Esophagus muscularis mucosa (tissue), 4 donors: ENCODE data around the gene DUSP7.

Experiments
- EP300 ChIP-seq: sonication (generic); formaldehyde crosslinking; IDR thresholded peaks from one replicate; pipeline ENCODE4 v1.6.1; 2017; ENCODE audit warnings: antibody characterized with exemption
- POLR2A ChIP-seq: fragments of 450-650 bp; IDR thresholded peaks from one replicate; pipeline ENCODE4 v1.6.1; 2017; ENCODE audit warnings: antibody characterized with exemption, moderate library complexity, mild to moderate bottlenecking, low read depth
- POLR2AphosphoS5 ChIP-seq, 2 donors: sonication (generic); formaldehyde crosslinking; IDR thresholded peaks; one replicate each; pipeline ENCODE4 v1.6.1; 2017; ENCODE audit warnings: antibody characterized with exemption in 2 of 2
- TF ChIP-seq, protein P1 (sequence below), 3 experiments: fragments of 200-600 bp in 2 of 3; fragments of 450-650 bp in 1 of 3; sonication (generic) in 2 of 3; IDR thresholded peaks; one replicate each; pipeline ENCODE4 v1.5.1; 2017 to 2019; ENCODE audit warnings: antibody characterized with exemption in 3 of 3, mild to moderate bottlenecking in 2 of 3, moderate library complexity in 1 of 3

DNA sequence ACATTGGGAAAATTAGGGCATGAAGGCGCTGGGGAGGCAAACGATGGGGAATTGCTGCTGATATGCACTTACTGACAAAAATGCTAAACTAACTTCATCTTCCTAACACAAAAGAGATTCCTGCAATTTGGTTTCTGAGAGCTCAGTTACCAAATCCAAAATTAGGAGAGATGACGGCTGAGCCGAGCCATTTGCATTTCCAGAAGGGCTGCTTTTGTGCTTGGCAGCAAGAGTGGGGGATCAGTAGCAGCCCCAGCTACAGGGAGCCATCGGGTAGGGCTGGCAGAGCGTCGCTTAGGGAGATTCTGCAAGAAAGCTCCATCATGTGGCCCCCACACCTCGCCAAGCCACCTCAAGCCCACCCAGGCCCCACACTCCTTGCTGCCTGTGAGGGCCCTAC, 16.1 kb upstream of the DUSP7 start:
- TF ChIP-seq, protein P1, sequence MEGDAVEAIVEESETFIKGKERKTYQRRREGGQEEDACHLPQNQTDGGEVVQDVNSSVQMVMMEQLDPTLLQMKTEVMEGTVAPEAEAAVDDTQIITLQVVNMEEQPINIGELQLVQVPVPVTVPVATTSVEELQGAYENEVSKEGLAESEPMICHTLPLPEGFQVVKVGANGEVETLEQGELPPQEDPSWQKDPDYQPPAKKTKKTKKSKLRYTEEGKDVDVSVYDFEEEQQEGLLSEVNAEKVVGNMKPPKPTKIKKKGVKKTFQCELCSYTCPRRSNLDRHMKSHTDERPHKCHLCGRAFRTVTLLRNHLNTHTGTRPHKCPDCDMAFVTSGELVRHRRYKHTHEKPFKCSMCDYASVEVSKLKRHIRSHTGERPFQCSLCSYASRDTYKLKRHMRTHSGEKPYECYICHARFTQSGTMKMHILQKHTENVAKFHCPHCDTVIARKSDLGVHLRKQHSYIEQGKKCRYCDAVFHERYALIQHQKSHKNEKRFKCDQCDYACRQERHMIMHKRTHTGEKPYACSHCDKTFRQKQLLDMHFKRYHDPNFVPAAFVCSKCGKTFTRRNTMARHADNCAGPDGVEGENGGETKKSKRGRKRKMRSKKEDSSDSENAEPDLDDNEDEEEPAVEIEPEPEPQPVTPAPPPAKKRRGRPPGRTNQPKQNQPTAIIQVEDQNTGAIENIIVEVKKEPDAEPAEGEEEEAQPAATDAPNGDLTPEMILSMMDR (IDR thresholded peaks at IDR 0.05): no peak
- TF ChIP-seq EP300 (no peak), POLR2AphosphoS5 (IDR thresholded peaks at IDR 0.05) (no peak), POLR2A (no peak)
